NCI-H2081 (cell line): ENCODE results near the gene AOC3.
"Not testable (repeated sequence)": the region's sequence is repeated elsewhere in the genome, so short reads cannot be mapped to it uniquely, and the experiment has no call there.

ENCODE experiments used
- DNase-seq, 2 experiments: peaks; one replicate each; lab custom pipeline; 2025; lab: John Stamatoyannopoulos, UW

The AOC3 gene

GRCh38 chr17:42844761-42845555 lies 6.0 kb upstream of the AOC3 start:
- DNase-seq: no peak

GRCh38 chr17:42845556-42845917 lies 5.5 kb upstream of the AOC3 start:
- no peak for DNase-seq

- no peak for DNase-seq
Observed at GRCh38 chr17:42845918-42846593, 4.9 kb upstream of the AOC3 start.

GRCh38 chr17:42846594-42847280 lies 4.3 kb upstream of the AOC3 start:
- no peak for DNase-seq

GRCh38 chr17:42848093-42848492 lies 2.9 kb upstream of the AOC3 start:
- no peak for DNase-seq

- DNase-seq: no peak
Observed at GRCh38 chr17:42849031-42849430, 2.0 kb upstream of the AOC3 start.

GRCh38 chr17:42849451-42850181 lies 1.4 kb upstream of the AOC3 start:
- no peak for DNase-seq

- not testable (repeated sequence) for DNase-seq
Observed at GRCh38 chr17:42851371-42852240, 607 bp downstream of the AOC3 start.

GRCh38 chr17:42852351-42852750 lies 1.4 kb downstream of the AOC3 start:
- DNase-seq: no peak

- no peak for DNase-seq
Observed at GRCh38 chr17:42853004-42853403, 2.0 kb downstream of the AOC3 start.

GRCh38 chr17:42853597-42853967 lies 2.6 kb downstream of the AOC3 start:
- no peak for DNase-seq

- no peak for DNase-seq
Observed at GRCh38 chr17:42853968-42854790, 3.2 kb downstream of the AOC3 start.

GRCh38 chr17:42855048-42855596 lies 4.1 kb downstream of the AOC3 start:
- no peak for DNase-seq

GRCh38 chr17:42856093-42856492 lies 5.1 kb downstream of the AOC3 start:
- not testable (repeated sequence) for DNase-seq

- not testable (repeated sequence) for DNase-seq
Observed at GRCh38 chr17:42856516-42856915, 5.5 kb downstream of the AOC3 start.

- DNase-seq: no peak
Observed at GRCh38 chr17:42857389-42857788, 6.4 kb downstream of the AOC3 start.

- no peak for DNase-seq
Observed at GRCh38 chr17:42865638-42866094, 14.7 kb downstream of the AOC3 start.

- DNase-seq: no peak
Observed at GRCh38 chr17:42866216-42866615, 15.2 kb downstream of the AOC3 start.

GRCh38 chr17:42866631-42867575 lies 15.9 kb downstream of the AOC3 start:
- DNase-seq: no peak
